Activated CD4-positive, CD25-positive, alpha-beta regulatory T cell treated with anti-CD3 and anti-CD28 coated beads, Interleukin-2, amount 50 U/mL, for 72 hours (primary cell): Measurements from ENCODE around the gene CACNA1C.

ENCODE experiments used
- DNase-seq: peaks from one replicate; pipeline ENCODE4 v3.0.0; 2021

Gene CACNA1C

DNA sequence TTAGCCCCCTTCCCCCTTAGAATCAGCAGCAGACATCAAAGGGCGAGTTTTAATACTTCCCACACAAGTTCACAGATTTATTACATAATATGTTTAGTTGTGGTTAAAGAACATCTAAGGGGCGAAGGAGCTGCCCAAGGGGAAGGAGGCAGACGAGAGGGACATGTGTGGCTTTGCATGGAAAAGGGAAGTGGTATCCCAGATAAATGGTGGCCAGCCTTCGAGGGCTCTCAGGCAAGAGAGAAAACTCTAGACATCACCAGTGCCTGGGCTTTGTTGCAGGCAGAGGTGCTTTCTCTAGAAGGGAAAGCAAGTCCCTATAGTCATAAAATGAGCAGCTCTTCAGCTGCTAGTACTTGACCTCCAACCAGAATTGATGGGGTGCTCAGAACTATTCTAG is 121.2 kb downstream of the CACNA1C start:
- no peak for DNase-seq

- DNase-seq: no peak
These were observed 124.2 kb downstream of the CACNA1C start for GRCh38 chr12:2177003-2177402.

- DNase-seq: no peak
These were observed 125.0 kb downstream of the CACNA1C start for GRCh38 chr12:2177751-2178150.

DNA sequence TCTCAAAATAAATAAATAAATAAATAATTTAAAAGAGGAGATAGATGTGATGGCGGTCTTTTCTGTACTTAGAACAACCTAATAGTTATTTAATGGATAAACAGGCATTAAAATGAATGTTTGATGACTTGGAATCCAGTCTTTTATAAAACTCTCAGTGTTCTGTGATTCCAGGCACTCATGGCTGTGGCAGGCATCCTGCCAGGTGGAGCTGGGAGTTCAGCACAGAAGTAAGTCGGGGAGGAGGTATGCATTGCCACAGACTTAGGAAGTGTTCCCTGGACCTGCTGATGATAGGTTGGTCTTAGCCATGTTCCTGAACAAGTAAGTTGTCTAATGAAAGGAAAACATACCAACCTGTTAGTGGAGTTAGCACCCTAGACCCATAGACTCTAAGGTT is 126.3 kb downstream of the CACNA1C start:
- no peak for DNase-seq

DNA sequence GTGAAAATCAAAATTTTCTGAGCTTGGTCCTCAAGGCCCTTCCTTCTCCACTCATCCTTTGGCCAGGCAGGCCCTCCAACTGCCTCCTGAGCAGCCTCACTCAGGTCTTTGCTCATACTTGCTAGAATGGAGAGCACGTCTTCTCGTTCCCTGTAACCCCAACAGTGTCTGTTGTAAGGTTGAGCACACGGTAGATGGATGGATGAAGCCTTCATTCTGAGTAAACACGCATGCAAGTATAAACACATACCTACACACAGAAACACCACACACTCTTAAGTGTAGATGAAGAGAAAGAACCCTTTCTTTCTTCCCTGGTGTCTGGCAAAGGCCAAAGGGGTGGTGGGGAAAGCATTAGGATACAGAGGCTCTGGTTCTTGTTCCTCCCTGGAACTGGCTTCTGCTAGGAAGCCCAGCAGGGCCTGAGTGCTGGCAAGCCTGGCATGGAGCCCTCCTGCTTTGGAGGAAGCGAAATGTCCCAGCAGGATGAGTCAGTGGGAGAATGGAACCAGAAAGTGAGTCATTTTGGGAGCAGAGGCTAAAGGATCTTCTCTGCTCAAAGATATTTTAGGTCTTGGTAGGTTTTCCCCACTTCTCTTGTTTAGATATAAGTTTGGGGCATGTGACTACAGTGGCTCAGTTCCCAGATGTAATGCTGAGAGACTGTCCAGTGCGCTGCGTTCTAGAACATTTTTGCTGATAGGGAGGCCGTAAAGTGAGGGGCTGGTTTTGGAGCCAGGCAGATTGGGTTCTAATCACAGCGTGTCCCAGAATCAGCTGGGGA is 127.4 kb downstream of the CACNA1C start:
- DNase-seq: no peak

- DNase-seq: no peak
These were observed 127.9 kb downstream of the CACNA1C start for GRCh38 chr12:2180737-2181082.

DNA sequence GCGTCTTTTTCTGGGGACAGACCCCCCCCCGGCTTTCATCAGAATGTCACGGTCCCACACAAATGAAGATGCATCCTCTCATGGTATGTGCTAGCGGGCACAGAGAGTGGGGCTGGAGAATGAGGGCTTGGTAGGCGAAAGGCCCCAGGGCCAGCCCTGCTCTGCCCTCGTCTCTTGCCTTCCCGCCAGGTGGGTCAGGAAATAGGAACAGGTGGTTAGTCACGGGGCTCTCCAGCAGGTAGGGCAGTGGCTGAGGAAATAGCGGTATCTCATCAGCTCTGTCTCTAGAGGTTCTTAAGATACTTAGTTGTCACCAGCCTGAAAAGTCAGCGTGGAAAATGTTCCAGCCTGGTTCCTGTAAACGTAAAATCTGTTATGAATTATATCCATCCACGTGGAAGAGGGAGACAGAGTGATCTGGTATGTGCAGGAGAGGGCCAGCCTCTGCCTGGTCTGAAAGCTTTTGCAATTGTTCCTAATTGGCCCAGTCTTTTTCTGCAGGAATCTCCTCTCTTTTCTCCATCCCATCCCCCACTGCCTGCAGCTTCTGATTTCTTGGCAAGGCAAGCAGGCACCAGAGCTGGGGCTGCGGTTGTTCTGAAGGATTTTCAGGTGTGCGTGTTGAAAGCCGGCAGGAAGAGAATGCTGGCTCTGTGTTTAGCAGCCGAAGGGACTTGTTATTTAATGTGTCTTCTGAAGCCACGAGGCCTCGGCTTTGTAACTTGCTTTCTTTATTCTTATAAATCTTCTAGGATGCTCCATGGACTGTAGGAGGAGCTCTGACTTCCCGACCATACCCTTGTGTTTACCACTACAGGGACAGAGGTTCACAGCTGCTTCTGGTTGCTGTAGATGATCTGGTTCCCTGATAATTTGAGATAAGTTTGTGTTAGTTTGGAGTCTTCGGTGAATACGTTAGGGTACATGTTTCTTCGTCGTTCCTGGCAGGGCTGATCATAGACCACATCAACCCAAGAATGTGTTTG is 131.1 kb downstream of the CACNA1C start:
- DNase-seq: no peak

- DNase-seq: no peak
These were observed 133.1 kb downstream of the CACNA1C start for GRCh38 chr12:2185751-2186341.

- no peak for DNase-seq
These were observed 134.6 kb downstream of the CACNA1C start for GRCh38 chr12:2187195-2187945.

DNA sequence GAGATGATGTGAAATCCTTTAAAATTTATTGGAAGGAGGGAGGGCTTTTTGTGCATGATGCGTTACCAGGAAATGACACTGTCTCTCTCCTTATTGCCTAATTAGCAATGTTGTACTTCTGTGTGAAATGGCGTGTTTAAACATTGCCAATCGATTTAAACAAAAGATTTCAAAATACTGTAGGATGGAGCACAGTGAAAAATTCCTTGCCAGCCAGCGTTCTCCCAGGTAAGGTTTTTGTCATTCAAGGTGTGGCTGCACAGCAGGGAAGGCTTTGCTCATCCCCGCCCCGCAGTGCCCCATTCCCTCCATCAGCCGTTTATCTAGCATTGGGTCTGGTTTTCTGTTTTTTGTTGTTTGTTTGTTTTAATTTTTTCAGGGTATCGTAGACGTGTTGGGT is 137.3 kb downstream of the CACNA1C start:
- DNase-seq: no peak

- no peak for DNase-seq
These were observed 138.2 kb downstream of the CACNA1C start for GRCh38 chr12:2190896-2191533.

- DNase-seq: no peak
These were observed 138.9 kb downstream of the CACNA1C start for GRCh38 chr12:2191534-2192153.

GRCh38 chr12:2192231-2192630 is 139.4 kb downstream of the CACNA1C start:
- no peak for DNase-seq

DNA sequence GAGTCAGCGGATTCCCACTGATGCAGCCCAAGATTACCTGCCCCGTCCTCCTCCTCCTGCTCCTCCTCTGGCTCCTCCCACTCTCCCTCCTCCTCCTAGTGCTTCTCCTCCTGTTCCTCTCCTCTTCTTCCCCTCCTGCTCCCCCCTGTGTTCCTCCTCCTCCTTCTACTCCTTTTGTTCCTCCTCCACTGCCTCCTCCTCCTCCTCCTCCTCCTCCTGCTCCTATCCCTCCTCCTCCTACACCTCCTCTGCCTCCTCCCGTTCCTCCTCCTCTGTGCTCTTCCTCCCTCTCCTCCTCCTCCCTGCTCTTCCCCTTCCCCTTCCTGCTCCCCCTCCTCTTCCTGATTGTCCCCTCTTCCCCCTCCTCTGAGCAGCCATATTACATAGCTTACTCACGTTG is 141.3 kb downstream of the CACNA1C start:
- no peak for DNase-seq

- no peak for DNase-seq
These were observed 141.8 kb downstream of the CACNA1C start for GRCh38 chr12:2194571-2194970.

DNA sequence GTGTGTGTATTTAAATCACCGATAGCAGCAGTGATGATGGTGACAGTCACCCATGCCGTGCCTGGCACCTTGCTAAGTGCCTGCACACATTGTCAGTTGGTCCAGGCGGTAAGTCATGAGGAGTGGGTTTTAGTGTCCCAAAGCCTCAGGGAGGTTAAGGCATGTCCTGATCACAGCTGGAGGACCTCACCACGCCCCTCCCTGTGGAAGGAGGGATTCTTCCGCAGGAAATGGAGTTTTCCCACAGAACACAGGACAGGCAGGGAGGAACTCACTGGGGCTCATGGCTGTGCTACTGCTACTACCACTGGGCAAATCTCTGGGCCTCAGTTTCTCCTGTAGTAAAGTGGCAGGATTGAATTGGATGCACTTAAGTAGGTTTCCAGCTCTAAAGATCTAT is 142.3 kb downstream of the CACNA1C start:
- no peak for DNase-seq

DNA sequence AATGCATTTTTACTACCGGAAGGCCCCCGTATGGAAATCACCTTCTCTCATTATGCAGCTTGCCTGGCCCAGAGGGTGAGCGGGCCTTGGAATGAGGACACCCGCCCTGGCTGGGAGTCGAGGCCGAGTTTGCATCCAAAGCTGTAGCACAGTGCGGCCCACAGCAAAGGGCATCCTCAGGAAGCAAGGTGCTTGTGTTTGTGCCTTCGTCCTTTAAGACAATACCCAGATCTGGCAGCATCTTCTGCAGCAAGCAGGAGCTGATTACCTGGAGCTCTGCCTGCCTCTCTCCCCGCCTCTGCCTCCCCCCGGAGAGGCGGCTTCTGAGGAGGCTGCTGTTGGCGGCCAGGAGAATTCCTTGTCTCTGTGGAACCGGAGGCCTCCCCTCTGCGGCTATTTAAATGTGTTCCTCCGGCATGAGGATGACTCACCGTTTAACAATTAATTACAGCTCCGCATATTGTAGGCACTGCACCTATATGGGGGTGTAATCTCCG is 145.3 kb downstream of the CACNA1C start:
- DNase-seq: no peak

DNA sequence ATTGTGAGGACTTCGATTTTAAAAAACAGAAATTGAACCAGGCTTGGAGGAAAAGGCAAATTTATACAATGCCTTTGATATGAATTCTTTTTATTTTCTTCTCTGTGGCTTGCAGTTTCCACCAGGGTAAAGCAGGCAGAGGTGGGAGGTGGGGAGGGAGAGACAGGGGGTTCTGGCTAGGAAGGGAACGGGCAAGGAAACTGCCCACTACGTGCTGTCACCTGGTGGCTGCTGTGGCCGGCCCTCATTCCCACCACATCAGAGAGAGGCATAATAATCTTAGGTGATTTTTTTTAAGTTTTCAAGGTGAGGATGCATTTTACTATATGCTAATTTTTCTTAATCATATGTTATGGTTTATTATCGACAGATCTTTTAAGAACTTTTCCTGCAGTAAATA is 145.8 kb downstream of the CACNA1C start:
- no peak for DNase-seq

- DNase-seq: no peak
These were observed 153.2 kb downstream of the CACNA1C start for GRCh38 chr12:2205996-2206395.

DNA sequence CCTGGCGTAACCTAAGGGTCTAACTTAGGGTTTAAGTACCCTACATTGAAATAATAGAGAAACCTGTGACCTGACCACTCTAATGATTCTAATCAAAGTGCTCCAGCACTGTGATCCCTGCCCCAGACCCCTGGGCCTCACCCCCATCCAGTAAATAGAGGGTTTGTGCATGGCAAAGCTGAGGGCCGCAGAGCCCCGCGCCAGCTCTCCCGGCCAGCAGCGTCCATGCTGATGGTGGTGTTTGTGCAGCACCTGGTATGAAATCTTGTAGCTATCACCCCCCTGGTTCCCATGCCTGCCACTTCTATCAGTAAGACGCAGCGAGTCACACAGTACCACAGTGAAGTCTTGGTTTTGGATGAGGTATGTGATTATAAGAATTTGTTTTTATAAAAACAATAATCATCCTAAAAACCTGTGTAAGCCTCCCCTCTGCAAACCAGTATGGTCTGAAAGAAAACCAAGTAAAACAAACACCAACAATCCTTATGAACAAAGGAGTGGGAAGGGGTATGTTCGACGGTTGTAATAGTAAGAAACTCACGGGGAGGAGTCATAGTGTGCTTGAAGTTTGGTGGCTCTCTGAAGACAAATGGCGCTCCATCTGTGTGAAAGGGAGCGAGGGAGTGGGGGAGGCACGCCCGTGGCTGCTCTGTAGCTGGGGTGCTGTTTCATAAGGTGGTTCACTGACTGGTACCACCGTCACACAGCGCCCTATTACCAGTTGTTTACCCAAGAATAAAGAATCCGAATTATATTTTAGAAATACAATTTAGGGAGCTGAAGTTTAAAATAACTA is 156.2 kb downstream of the CACNA1C start:
- no peak for DNase-seq

GRCh38 chr12:2211119-2211518 is 158.3 kb downstream of the CACNA1C start:
- no peak for DNase-seq
